Large intestine (tissue), 3 donors: Measurements from ENCODE around the gene CCSER2. TPM values are rescaled to one million over a fixed set of nuclear protein-coding genes. Genes with fewer than 3 reads are reported as not detected.
A peak's percentile ranks its signal among the peaks of the same experiment; 100 is the strongest.

ENCODE experiments used
- DNase-seq, 2 donors: peaks; one replicate each; pipeline versions ENCODE4 v3.0.0 to v3.0.0-alpha.2; 2013
- H3K27ac ChIP-seq: one replicate; pipeline ENCODE4 v1.5.1; 2013; ENCODE audit warnings: low read length
- H3K27me3 ChIP-seq: 2 replicates; pipeline ENCODE4 v1.6.1; 2013; ENCODE audit warnings: low read length; ENCODE audit not compliant: control insufficient read depth, insufficient read depth
- H3K36me3 ChIP-seq: 2 replicates; pipeline ENCODE4 v1.6.1; 2013; ENCODE audit warnings: low read length; ENCODE audit not compliant: control insufficient read depth, insufficient read depth
- H3K4me1 ChIP-seq: one replicate; pipeline ENCODE4 v1.6.1; 2013; ENCODE audit warnings: low read length; ENCODE audit not compliant: control insufficient read depth, insufficient read depth
- H3K4me3 ChIP-seq: one replicate; pipeline ENCODE4 v1.5.1; 2013; ENCODE audit warnings: low read length
- H3K9me3 ChIP-seq: one replicate; pipeline ENCODE4 v1.6.1; 2013; ENCODE audit warnings: mild to moderate bottlenecking, low read depth, low read length, moderate library complexity; ENCODE audit not compliant: control insufficient read depth
- WGBS: methylation state at CpG from one replicate; pipeline ENCODE4 v1.1.5; 2013; ENCODE audit warnings: low lambda C conversion rate; ENCODE audit not compliant: insufficient coverage; 5-methylcytosine and 5-hydroxymethylcytosine counted together
- polyA plus RNA-seq: library from polyadenylated mRNA; unstranded; fragments of 120-200 nt; gene quantifications from one replicate; pipeline ENCODE4 v1.2.1, GENCODE V29; 2013

Gene CCSER2
- polyA plus RNA-seq, 1 donor: 16.9 TPM

DNA sequence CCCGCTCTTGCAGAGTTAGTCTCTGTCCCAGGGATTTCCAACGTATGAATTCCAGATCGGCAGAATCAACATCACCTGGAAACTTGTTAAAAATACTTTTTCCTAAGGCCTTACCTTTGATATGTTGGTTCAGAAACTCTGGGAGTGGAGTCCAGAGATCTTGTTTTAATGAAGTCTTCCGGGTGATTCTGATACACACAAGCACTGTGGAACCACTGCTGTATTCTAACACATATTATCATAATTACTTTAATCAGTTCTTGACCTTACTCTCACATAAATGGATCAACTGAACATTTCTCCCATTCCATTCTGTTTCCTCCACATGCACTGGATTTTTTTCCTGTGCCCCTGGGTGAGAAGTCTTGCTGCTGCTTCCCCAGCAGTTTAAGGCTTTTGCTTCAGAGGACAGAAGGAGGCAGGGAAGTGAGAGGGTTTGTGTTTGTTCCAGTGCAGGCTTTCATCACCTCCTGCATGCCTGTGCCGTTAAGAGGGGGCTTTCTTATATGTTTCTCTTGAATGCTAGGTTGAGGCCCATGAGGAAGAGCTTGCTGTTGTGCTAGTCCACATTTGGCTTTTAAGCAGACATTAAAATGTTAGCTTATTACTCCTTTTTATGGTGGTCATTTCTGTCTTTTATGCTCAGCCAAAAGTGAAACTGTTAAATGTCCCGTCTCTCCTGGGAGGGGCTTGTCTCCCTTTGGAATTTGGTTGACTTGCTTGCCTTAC lies 32.4 kb downstream of the CCSER2 start:
- no peak overlapping the region for H3K27ac ChIP-seq
- no peak overlapping the region for H3K4me3 ChIP-seq
- 40% methylated on average over 2 of the region's 6 CpGs for WGBS

DNA sequence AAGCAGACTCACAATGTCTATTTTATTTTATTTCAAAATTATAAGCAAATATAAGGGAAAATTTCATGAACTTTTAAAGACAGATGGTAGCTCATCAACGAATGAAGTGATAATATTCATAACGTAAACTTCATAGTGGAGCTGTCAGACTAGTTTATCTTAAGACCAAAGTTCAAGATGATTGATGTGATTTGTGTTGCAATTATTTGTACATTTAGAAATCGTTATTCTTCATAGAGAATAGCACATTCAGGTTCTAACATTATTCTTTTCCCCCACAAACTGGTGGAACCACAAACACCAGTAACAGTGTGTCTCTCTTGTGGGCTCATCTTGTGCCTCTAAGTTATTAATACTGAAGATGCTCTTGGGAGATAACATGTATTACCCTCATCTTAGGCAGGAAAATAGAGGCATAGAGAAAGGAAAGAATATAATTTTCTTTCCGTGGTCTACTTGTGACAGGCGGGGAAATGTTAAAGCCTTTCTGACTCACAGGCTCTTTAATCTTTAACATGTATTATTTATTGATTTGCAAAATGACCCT lies 37.0 kb downstream of the CCSER2 start:
- Histone ChIP-seq H3K4me1 (no peaks in the 10 kb centered on the region), H3K36me3 (no peaks in the 10 kb centered on the region), H3K27ac (no peak overlapping the region), H3K4me3 (no peak overlapping the region), H3K9me3 (no peaks in the 10 kb centered on the region), H3K27me3 (no peaks in the 10 kb centered on the region)
- DNase-seq: no peak
- WGBS: 23% methylated on average over 2 of the region's 5 CpGs

More for the DNA sequence above, 32.4 kb downstream of the CCSER2 start:
- Histone ChIP-seq H3K27me3 (no peaks in the 10 kb centered on the region), H3K9me3 (no peaks in the 10 kb centered on the region), H3K4me1 (no peaks in the 10 kb centered on the region), H3K36me3 (no peaks in the 10 kb centered on the region)
- DNase-seq: peak in 1 of 2 donors; percentile 7

DNA sequence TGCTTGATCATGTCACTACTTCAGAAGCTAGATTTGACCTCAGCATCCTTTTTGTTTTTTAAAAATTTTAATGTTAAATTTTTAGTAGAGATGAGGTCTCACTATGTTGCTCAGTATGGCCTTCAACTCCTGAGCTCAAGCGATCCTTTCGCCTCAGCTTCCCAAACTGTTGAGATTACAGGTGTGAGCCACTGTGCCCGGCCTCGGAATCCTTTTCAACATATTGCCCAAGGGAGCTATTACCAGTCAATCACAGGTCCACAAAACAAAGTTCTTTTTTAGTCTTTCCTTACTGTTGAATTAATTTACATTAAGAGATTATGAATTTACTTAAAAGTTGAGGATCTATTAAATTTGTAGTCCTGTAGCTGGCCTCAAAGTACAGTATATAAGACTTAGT lies 37.7 kb downstream of the CCSER2 start:
- WGBS: 100% methylated on average over 1 of the region's 4 CpGs
- Histone ChIP-seq H3K4me1 (no peaks in the 10 kb centered on the region), H3K27ac (no peak overlapping the region), H3K27me3 (no peaks in the 10 kb centered on the region), H3K9me3 (no peaks in the 10 kb centered on the region), H3K36me3 (no peaks in the 10 kb centered on the region), H3K4me3 (no peak overlapping the region)
- no peak for DNase-seq

DNA sequence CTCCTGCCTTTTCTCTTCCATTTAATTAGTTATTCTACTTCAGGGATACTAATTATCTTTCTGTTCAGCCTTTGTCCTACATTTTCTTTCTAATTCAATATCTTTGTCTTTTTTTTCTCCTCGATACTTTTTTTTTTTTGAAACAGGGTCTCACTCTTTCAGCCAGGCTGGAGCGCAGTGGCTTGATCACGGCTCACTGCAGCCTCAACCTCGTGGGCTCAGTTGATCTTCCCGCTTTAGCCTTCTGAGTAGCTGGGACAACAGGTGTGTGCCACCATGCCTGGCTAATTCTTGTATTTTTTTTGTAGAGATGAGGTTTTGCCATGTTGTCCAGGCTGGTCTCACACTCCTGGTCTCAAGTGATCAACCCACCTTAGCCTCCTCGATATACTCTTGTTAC lies 38.9 kb downstream of the CCSER2 start:
- Histone ChIP-seq H3K9me3 (no peaks in the 10 kb centered on the region), H3K27ac (no peak overlapping the region), H3K4me3 (no peak overlapping the region), H3K4me1 (no peaks in the 10 kb centered on the region), H3K36me3 (peaks cover 6% of the 10 kb centered on the region), H3K27me3 (no peaks in the 10 kb centered on the region)
- no peak for DNase-seq
- WGBS: 94% methylated on average over 2 of the region's 6 CpGs

DNA sequence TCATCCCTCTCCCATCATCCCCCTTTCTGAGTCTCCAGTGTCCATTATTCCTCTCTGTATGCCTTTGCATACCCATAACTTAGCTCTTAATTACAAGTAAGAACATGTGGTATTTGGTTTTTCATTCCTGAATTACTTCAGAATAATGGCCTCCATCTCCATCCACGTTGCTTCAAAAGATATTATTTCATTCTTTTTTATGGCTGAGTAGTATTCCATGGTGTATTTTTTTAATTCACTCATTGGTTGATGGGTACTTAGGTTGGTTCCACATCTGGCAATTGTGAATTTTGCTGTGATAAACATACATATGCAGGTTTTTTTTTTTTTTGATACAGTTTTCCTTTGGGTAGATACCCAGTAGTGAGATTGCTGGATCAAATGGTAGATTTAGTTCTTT lies 40.4 kb downstream of the CCSER2 start:
- H3K36me3 ChIP-seq: peaks cover 6% of the 10 kb centered on the region
- H3K9me3 ChIP-seq: no peaks in the 10 kb centered on the region
- no peak overlapping the region for H3K27ac ChIP-seq
- no peak for DNase-seq
- WGBS: no CpG with 5 or more reads among the region's 1 CpG
- H3K27me3 ChIP-seq: no peaks in the 10 kb centered on the region
- H3K4me1 ChIP-seq: no peaks in the 10 kb centered on the region
- no peak overlapping the region for H3K4me3 ChIP-seq

DNA sequence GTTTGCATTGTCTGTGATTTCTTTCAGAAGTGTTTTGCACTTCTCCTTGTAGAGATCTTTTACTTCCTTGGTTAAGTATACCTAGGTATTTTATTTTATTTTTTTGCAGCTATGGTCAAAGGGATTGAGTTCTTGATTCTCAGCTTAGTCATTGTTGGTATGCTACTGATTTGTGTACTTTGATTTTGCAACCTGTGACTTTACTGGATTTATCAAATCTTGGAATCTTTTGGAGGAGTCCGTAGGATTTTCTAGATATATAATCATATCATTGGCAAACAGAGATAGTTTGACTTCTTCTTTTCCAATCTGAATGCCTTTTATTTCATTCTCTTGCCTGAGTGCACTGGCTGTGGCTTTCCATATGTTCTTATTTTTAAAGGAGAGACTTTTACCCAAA lies 41.9 kb downstream of the CCSER2 start:
- Histone ChIP-seq H3K9me3 (no peaks in the 10 kb centered on the region), H3K4me3 (no peak overlapping the region), H3K27ac (no peak overlapping the region), H3K27me3 (no peaks in the 10 kb centered on the region), H3K4me1 (no peaks in the 10 kb centered on the region), H3K36me3 (peaks cover 12% of the 10 kb centered on the region)
- no CpG with 5 or more reads among the region's 1 CpG for WGBS
- no peak for DNase-seq

DNA sequence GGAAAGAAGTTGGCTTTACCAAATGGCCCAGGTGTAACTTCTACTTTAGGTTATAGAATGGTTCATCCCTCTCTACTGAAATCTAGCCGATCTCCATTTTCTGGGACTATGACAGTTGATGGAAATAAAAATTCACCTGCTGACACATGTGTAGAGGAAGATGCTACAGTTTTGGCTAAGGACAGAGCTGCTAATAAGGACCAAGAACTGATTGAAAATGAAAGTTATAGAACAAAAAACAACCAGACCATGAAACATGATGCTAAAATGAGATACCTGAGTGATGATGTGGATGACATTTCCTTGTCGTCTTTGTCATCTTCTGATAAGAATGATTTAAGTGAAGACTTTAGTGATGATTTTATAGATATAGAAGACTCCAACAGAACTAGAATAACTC lies 43.6 kb downstream of the CCSER2 start:
- no peak overlapping the region for H3K27ac ChIP-seq
- no peaks in the 10 kb centered on the region for H3K27me3 ChIP-seq
- no peak for DNase-seq
- no CpG with 5 or more reads among the region's 2 CpGs for WGBS
- peaks cover 12% of the 10 kb centered on the region for H3K36me3 ChIP-seq
- H3K4me1 ChIP-seq: no peaks in the 10 kb centered on the region
- H3K9me3 ChIP-seq: no peaks in the 10 kb centered on the region
- no peak overlapping the region for H3K4me3 ChIP-seq

DNA sequence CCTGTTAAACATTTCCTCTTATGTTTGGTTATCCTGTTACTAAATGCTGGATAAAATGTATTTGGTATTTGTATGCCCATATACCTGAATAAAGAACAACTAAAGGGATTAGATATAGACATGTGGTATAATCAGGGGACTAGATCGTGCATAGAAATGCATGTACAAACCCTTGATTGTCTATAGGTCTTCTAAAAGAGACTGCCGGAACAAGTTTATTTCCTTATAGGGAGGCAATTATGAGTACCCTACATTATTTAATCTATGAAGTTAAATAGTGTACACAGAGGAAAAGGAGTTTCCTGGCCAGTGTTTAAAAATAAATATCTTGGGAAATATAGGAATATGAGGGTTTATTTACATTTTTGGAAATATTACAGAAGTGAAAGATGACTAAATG lies 44.6 kb downstream of the CCSER2 start:
- no peak for DNase-seq
- Histone ChIP-seq H3K27ac (no peak overlapping the region), H3K36me3 (peaks cover 12% of the 10 kb centered on the region), H3K27me3 (no peaks in the 10 kb centered on the region), H3K4me3 (no peak overlapping the region), H3K4me1 (no peaks in the 10 kb centered on the region), H3K9me3 (no peaks in the 10 kb centered on the region)
- no CpG with 5 or more reads among the region's 2 CpGs for WGBS

DNA sequence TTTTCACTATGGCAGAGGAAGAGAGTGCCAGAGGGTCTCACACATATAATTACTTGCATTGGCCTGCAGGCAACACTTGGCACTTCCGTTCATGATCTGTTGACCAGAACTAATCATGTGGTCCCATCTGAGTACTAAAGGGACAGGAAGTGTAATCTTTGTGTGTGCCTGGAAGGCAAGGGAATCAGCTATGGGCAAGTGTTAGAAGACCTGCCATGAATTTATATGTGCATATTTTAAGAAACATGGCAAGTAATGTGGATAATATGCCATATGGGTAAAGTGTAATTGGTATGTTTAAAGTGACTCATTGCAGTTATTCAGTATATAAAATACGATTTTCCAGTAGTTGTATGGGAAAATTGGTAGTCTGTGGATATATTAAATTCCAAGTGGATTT lies 46.1 kb downstream of the CCSER2 start:
- no peaks in the 10 kb centered on the region for H3K4me1 ChIP-seq
- no peaks in the 10 kb centered on the region for H3K27me3 ChIP-seq
- no peaks in the 10 kb centered on the region for H3K9me3 ChIP-seq
- DNase-seq: no peak
- H3K36me3 ChIP-seq: peaks cover 12% of the 10 kb centered on the region
- H3K4me3 ChIP-seq: no peak overlapping the region
- 38% methylated on average over 1 of the region's 2 CpGs for WGBS
- H3K27ac ChIP-seq: no peak overlapping the region

DNA sequence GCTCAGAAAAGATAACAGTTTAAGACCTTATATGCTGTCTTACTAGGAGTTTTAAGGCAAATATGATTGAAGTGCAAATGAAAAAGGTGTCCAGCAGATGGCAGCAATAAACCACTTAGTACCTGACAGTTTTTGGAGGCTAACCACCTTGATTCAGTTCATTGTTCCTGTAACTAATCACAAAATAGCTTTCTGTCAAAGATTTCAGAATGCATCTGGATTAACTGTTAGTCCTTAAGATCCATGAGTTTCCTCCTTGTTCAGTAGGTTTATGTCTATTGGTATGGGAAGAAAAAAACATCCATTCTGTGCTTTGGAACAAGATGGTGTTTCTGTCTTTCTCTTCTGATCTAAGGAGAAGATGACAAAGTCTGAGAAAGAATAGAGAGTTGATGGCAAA lies 46.6 kb downstream of the CCSER2 start:
- H3K36me3 ChIP-seq: peaks cover 12% of the 10 kb centered on the region
- no peak overlapping the region for H3K27ac ChIP-seq
- no peaks in the 10 kb centered on the region for H3K27me3 ChIP-seq
- DNase-seq: peak; percentile 18 to 34
- no peaks in the 10 kb centered on the region for H3K9me3 ChIP-seq
- no peak overlapping the region for H3K4me3 ChIP-seq
- no peaks in the 10 kb centered on the region for H3K4me1 ChIP-seq

DNA sequence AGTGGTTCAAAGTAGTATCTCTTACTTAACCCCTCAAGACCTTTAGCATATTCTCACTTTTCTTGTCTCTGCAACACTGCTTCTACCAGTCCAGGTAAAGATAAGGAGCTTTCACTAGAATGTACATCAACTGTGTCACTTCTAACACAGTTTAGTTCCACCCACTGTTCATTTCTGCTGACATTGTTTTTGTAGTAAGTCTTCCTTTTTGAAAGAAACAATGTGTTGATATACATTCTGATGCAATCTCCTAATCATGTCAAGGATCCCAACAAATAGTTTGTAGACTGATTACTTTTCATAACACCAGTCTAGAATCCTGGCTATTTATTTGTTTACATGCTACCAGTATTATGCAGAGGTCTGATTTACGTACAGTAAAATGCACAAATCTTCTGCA lies 47.5 kb downstream of the CCSER2 start:
- WGBS: no CpG with 5 or more reads among the region's 1 CpG
- H3K4me3 ChIP-seq: no peak overlapping the region
- H3K27me3 ChIP-seq: no peaks in the 10 kb centered on the region
- no peaks in the 10 kb centered on the region for H3K4me1 ChIP-seq
- H3K27ac ChIP-seq: no peak overlapping the region
- peaks cover 14% of the 10 kb centered on the region for H3K36me3 ChIP-seq
- DNase-seq: no peak
- no peaks in the 10 kb centered on the region for H3K9me3 ChIP-seq
